ENCODE measurements around the gene SGK1.
"Not testable (repeated sequence)": the region's sequence is repeated elsewhere in the genome, so short reads cannot be mapped to it uniquely, and the experiment has no call there.

SGK1 gene

GRCh38 chr6:134314006-134314821 lies 3.7 kb downstream of the SGK1 start:
- Histone ChIP-seq H3K4me3 (ENCODE audit: low read length) (no peak overlapping the region), H3K9ac (ENCODE audit: low read depth, low read length) (no peak overlapping the region), H3K27me3 (ENCODE audit: control insufficient read depth, insufficient read depth, low read length) (peaks cover 5% of the 10 kb centered on the region), H3K36me3 (ENCODE audit: insufficient read depth, low read length) (no peaks in the 10 kb centered on the region), H3K9me3 (replicated peaks; ENCODE audit: low read length) (no peaks in the 10 kb centered on the region), H3K4me2 (ENCODE audit: low read length) (no peak overlapping the region), H3K4me1 (ENCODE audit: control insufficient read depth, insufficient read depth, low read length) (peaks cover 2% of the 10 kb centered on the region)

GRCh38 chr6:134312038-134312660 lies 5.8 kb downstream of the SGK1 start:
- no peak overlapping the region for H3K4me2 ChIP-seq (ENCODE audit: low read length)
- no peaks in the 10 kb centered on the region for H3K4me1 ChIP-seq (ENCODE audit: control insufficient read depth, insufficient read depth, low read length)
- H3K36me3 ChIP-seq (ENCODE audit: insufficient read depth, low read length): no peaks in the 10 kb centered on the region
- H3K27me3 ChIP-seq (ENCODE audit: control insufficient read depth, insufficient read depth, low read length): no peaks in the 10 kb centered on the region
- no peaks in the 10 kb centered on the region for H3K9me3 ChIP-seq (replicated peaks; ENCODE audit: low read length)
- no peak overlapping the region for H3K4me3 ChIP-seq (ENCODE audit: low read length)
- H3K9ac ChIP-seq (ENCODE audit: low read depth, low read length): no peak overlapping the region

DNA sequence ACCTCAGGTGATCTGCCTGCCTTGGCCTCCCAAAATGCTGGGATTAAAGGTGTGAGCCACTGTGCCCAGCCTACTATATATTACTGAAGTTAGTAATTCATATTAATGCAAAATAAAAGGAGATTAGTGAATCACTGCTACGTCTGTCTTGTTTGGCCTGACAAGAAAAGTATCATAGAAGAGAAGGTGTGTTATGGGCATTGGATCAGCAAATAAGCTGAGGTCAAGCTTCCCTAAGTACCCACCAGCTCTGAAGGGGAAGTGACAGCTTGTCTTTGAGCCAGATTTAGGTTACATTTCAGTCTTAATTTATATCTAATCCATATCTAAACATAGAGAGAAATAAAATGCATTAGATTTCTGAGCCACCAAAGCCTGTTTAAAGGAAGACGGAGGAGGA lies 7.1 kb downstream of the SGK1 start:
- Histone ChIP-seq H3K36me3 (ENCODE audit: insufficient read depth, low read length) (no peaks in the 10 kb centered on the region), H3K9ac (ENCODE audit: low read depth, low read length) (no peak overlapping the region), H3K4me3 (ENCODE audit: low read length) (no peak overlapping the region), H3K4me2 (ENCODE audit: low read length) (no peak overlapping the region), H3K27me3 (ENCODE audit: control insufficient read depth, insufficient read depth, low read length) (no peaks in the 10 kb centered on the region), H3K9me3 (replicated peaks; ENCODE audit: low read length) (no peaks in the 10 kb centered on the region), H3K4me1 (ENCODE audit: control insufficient read depth, insufficient read depth, low read length) (no peaks in the 10 kb centered on the region)

GRCh38 chr6:134309983-134310605 lies 7.8 kb downstream of the SGK1 start:
- Histone ChIP-seq H3K4me3 (ENCODE audit: low read length) (no peak overlapping the region), H3K9ac (ENCODE audit: low read depth, low read length) (no peak overlapping the region), H3K9me3 (replicated peaks; ENCODE audit: low read length) (no peaks in the 10 kb centered on the region), H3K4me1 (ENCODE audit: control insufficient read depth, insufficient read depth, low read length) (no peaks in the 10 kb centered on the region), H3K27me3 (ENCODE audit: control insufficient read depth, insufficient read depth, low read length) (no peaks in the 10 kb centered on the region), H3K4me2 (ENCODE audit: low read length) (no peak overlapping the region), H3K36me3 (ENCODE audit: insufficient read depth, low read length) (no peaks in the 10 kb centered on the region)

DNA sequence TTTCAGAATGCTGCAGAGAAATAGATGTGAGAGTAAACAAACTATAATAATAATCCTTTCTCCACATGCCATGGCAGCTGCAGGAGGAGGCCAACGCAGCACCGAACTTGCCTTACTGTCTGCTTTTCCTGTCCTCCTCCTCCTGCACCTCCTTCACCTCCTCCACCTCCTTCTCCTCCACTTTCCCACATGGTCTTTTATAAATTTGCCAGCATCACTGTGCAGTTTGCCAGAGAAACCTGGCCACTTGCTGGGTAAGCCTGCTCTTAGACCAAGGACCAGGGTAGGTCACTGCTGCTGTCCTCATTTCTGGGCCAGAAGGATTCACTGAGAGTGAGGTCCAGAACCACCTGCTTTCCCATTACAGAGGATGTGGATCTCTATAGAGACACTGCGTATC lies 8.7 kb downstream of the SGK1 start:
- Histone ChIP-seq H3K9me3 (replicated peaks; ENCODE audit: low read length) (no peaks in the 10 kb centered on the region), H3K4me3 (ENCODE audit: low read length) (no peak overlapping the region), H3K27me3 (ENCODE audit: control insufficient read depth, insufficient read depth, low read length) (no peaks in the 10 kb centered on the region), H3K4me2 (ENCODE audit: low read length) (no peak overlapping the region), H3K9ac (ENCODE audit: low read depth, low read length) (no peak overlapping the region), H3K4me1 (ENCODE audit: control insufficient read depth, insufficient read depth, low read length) (peaks cover 2% of the 10 kb centered on the region), H3K36me3 (ENCODE audit: insufficient read depth, low read length) (no peaks in the 10 kb centered on the region)

DNA sequence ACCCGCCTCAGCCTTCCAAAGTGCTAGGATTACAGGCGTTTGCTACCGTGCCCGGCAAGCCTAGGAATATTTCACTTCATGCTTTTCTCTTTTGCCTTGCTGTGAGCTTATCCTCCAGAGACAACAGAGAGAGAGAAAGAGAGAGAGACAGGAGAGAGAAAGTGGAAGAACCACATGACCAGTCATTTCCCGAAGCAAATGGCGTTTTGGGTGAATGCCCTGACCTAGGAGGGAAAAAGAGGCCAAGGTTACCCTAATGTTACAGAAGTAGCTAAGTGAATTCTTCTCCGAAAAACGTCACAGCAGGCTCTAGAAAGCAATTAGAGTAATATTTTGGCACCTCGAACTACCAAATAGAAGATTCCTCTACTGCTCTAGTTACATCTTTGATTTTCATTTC lies 9.1 kb downstream of the SGK1 start:
- no peak overlapping the region for H3K4me2 ChIP-seq (ENCODE audit: low read length)
- H3K4me3 ChIP-seq (ENCODE audit: low read length): no peak overlapping the region
- H3K9ac ChIP-seq (ENCODE audit: low read depth, low read length): no peak overlapping the region
- no peaks in the 10 kb centered on the region for H3K36me3 ChIP-seq (ENCODE audit: insufficient read depth, low read length)
- H3K27me3 ChIP-seq (ENCODE audit: control insufficient read depth, insufficient read depth, low read length): no peaks in the 10 kb centered on the region
- peaks cover 6% of the 10 kb centered on the region for H3K4me1 ChIP-seq (ENCODE audit: control insufficient read depth, insufficient read depth, low read length)
- no peaks in the 10 kb centered on the region for H3K9me3 ChIP-seq (replicated peaks; ENCODE audit: low read length)

DNA sequence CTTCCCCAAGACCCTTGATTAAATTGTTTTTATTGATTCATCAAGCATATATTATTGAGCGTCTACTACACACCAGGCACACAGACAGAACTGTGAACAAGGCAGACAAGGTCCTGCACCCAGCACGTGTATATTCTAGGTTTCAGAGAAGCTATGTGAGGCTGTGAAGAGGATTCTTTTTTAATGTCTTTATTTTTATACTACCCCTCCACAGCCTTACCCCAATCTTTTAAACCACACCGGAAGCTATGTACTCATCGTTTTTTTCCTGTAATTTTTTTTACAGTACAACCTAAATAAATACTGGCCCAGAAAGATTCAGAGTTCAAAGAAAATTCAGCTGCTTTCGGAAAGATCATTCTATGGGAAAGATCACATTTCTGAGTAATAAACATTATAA lies 10.0 kb downstream of the SGK1 start:
- Histone ChIP-seq H3K4me2 (ENCODE audit: low read length) (no peak overlapping the region), H3K9me3 (replicated peaks; ENCODE audit: low read length) (no peaks in the 10 kb centered on the region), H3K27me3 (ENCODE audit: control insufficient read depth, insufficient read depth, low read length) (no peaks in the 10 kb centered on the region), H3K9ac (ENCODE audit: low read depth, low read length) (no peak overlapping the region), H3K4me3 (ENCODE audit: low read length) (no peak overlapping the region), H3K4me1 (ENCODE audit: control insufficient read depth, insufficient read depth, low read length) (peaks cover 10% of the 10 kb centered on the region), H3K36me3 (ENCODE audit: insufficient read depth, low read length) (no peaks in the 10 kb centered on the region)

DNA sequence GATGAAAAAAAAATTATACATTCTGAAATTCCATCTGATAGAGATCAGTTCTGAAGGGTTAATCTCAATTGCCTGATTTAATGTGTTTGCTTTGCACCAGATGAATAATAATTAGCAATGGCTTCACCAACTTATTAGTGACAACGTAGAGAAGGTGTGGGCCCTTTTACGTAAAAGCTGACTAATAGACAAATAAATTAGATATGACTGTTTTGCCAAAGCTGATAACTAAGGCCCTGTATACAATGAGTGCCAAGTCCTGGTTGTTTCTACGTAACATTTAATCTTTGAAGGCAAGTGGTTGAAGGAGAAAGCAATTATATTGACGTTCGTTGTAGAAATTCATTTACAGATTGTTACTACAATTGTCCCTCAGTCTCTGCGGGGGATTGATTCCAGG lies 10.8 kb downstream of the SGK1 start:
- peaks cover 10% of the 10 kb centered on the region for H3K4me1 ChIP-seq (ENCODE audit: control insufficient read depth, insufficient read depth, low read length)
- H3K36me3 ChIP-seq (ENCODE audit: insufficient read depth, low read length): no peaks in the 10 kb centered on the region
- H3K4me2 ChIP-seq (ENCODE audit: low read length): no peak overlapping the region
- H3K27me3 ChIP-seq (ENCODE audit: control insufficient read depth, insufficient read depth, low read length): no peaks in the 10 kb centered on the region
- H3K4me3 ChIP-seq (ENCODE audit: low read length): no peak overlapping the region
- H3K9ac ChIP-seq (ENCODE audit: low read depth, low read length): no peak overlapping the region
- H3K9me3 ChIP-seq (replicated peaks; ENCODE audit: low read length): no peaks in the 10 kb centered on the region

DNA sequence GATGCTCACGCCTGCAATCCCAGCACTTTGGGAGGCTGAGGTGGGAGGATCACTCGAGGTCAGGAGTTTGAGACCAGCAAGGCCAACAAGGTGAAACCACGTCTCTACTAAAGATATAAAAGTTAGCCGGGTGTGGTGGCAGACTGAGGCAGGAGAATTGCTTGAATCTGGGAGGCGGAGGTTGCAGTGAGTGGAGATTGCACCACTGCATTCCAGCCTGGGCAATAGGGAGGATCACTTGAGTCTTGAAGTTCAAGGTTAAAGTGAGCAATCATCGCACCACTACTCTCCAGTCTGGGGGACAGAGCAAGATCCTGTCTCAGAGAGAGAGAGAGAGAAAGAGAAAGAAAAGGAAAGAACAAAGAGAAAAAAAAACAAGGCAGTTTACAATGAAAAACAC lies 13.5 kb downstream of the SGK1 start:
- H3K27me3 ChIP-seq (ENCODE audit: control insufficient read depth, insufficient read depth, low read length); H3K9me3 ChIP-seq (replicated peaks; ENCODE audit: low read length); H3K36me3 ChIP-seq (ENCODE audit: insufficient read depth, low read length); H3K9ac ChIP-seq (ENCODE audit: low read depth, low read length); H3K4me3 ChIP-seq (ENCODE audit: low read length); H3K4me2 ChIP-seq (ENCODE audit: low read length): not testable (repeated sequence)
- H3K4me1 ChIP-seq (ENCODE audit: control insufficient read depth, insufficient read depth, low read length): peaks cover 12% of the 10 kb centered on the region

- Histone ChIP-seq H3K4me2 (ENCODE audit: low read length) (no peak overlapping the region), H3K9me3 (replicated peaks; ENCODE audit: low read length) (no peaks in the 10 kb centered on the region), H3K4me1 (ENCODE audit: control insufficient read depth, insufficient read depth, low read length) (peaks cover 16% of the 10 kb centered on the region), H3K4me3 (ENCODE audit: low read length) (no peak overlapping the region), H3K27me3 (ENCODE audit: control insufficient read depth, insufficient read depth, low read length) (no peaks in the 10 kb centered on the region), H3K9ac (ENCODE audit: low read depth, low read length) (no peak overlapping the region), H3K36me3 (ENCODE audit: insufficient read depth, low read length) (no peaks in the 10 kb centered on the region)
Measured at GRCh38 chr6:134303891-134304290, 14.0 kb downstream of the SGK1 start.

- H3K27me3 ChIP-seq (ENCODE audit: control insufficient read depth, insufficient read depth, low read length): no peaks in the 10 kb centered on the region
- H3K4me2 ChIP-seq (ENCODE audit: low read length): no peak overlapping the region
- no peak overlapping the region for H3K4me3 ChIP-seq (ENCODE audit: low read length)
- H3K9ac ChIP-seq (ENCODE audit: low read depth, low read length): no peak overlapping the region
- H3K36me3 ChIP-seq (ENCODE audit: insufficient read depth, low read length): no peaks in the 10 kb centered on the region
- H3K4me1 ChIP-seq (ENCODE audit: control insufficient read depth, insufficient read depth, low read length): peaks cover 31% of the 10 kb centered on the region
- no peaks in the 10 kb centered on the region for H3K9me3 ChIP-seq (replicated peaks; ENCODE audit: low read length)
Measured at GRCh38 chr6:134299236-134299635, 18.7 kb downstream of the SGK1 start.

All from skeletal muscle satellite cell (primary cell).